ENCODE measurements around the gene FAM114A1. TPM values are rescaled to one million over a fixed set of nuclear protein-coding genes. Genes with fewer than 3 reads are reported as not detected.

FAM114A1 gene
- total and polyA plus RNA-seq, 2 experiments from 2014 or later: 13.0 to 14.5 TPM

GRCh38 chr4:38866973-38867477 is 581 bp upstream of the FAM114A1 start:
- peaks cover 18% of the 10 kb centered on the region for H3K4me1 ChIP-seq (ENCODE audit: insufficient read depth)
- peak overlapping the region; percentile 77 for H3K4me2 ChIP-seq
- ATAC-seq: no peak
- no peaks in the 10 kb centered on the region for H3K9me3 Mint-ChIP-seq
- DNase-seq (ENCODE audit: low spot score): no peak
- peak overlapping the region; percentile 84 for H2AFZ ChIP-seq
- peaks cover 14% of the 10 kb centered on the region for H3K4me1 Mint-ChIP-seq
- H3F3A ChIP-seq (replicated peaks; ENCODE audit: low read depth): no peaks in the 10 kb centered on the region
- no peaks in the 10 kb centered on the region for H3K79me2 ChIP-seq (replicated peaks; ENCODE audit: insufficient read depth)
- H3K27me3 Mint-ChIP-seq (ENCODE audit: insufficient read depth, low read depth, poor library complexity): peaks cover 7% of the 10 kb centered on the region
- H3K27me3 ChIP-seq (ENCODE audit: insufficient read depth): no peaks in the 10 kb centered on the region
- no peaks in the 10 kb centered on the region for H4K20me1 ChIP-seq (replicated peaks; ENCODE audit: insufficient read depth)
- H3K4me3 ChIP-seq: peak overlapping the region; percentile 73
- no peak overlapping the region for H3K27ac ChIP-seq (ENCODE audit: low read depth)
- H3K36me3 ChIP-seq (ENCODE audit: insufficient read depth): no peaks in the 10 kb centered on the region
- H3K4me3 Mint-ChIP-seq: peak overlapping the region; percentile 80
- H3K36me3 Mint-ChIP-seq (ENCODE audit: low read depth): no peaks in the 10 kb centered on the region
- H3K27ac Mint-ChIP-seq: no peak overlapping the region
- H3K9me2 ChIP-seq (ENCODE audit: insufficient read depth): no peaks in the 10 kb centered on the region
- TF ChIP-seq NANOG (IDR thresholded peaks at IDR 0.05; ENCODE audit: borderline replicate concordance) (no peak), EZH2 (IDR thresholded peaks at IDR 0.05; ENCODE audit: low read depth, unreplicated experiment) (no peak), CREB1 (CRISPR knock-in tag; IDR thresholded peaks at IDR 0.05; ENCODE audit: low read depth) (no peak), ZNF114 (CRISPR knock-in tag; IDR thresholded peaks at IDR 0.05) (no peak), ZNF462 (CRISPR knock-in tag; IDR thresholded peaks at IDR 0.05) (no peak), STAT1 (IDR thresholded peaks at IDR 0.05; ENCODE audit: unreplicated experiment) (no peak), EZH2phosphoT487 (IDR thresholded peaks at IDR 0.05; ENCODE audit: unreplicated experiment) (no peak), JUNB (IDR thresholded peaks at IDR 0.05; ENCODE audit: unreplicated experiment) (no peak), REST (IDR thresholded peaks at IDR 0.05; ENCODE audit: unreplicated experiment) (no peak), POLR2AphosphoS5 (IDR thresholded peaks at IDR 0.05; ENCODE audit: low read depth) (no peak), ZNF331 (CRISPR knock-in tag; IDR thresholded peaks at IDR 0.05; ENCODE audit: low read depth) (no peak)
- TF ChIP-seq, protein P1, sequence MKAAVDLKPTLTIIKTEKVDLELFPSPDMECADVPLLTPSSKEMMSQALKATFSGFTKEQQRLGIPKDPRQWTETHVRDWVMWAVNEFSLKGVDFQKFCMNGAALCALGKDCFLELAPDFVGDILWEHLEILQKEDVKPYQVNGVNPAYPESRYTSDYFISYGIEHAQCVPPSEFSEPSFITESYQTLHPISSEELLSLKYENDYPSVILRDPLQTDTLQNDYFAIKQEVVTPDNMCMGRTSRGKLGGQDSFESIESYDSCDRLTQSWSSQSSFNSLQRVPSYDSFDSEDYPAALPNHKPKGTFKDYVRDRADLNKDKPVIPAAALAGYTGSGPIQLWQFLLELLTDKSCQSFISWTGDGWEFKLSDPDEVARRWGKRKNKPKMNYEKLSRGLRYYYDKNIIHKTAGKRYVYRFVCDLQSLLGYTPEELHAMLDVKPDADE (IDR thresholded peaks at IDR 0.05): no peak
- TF ChIP-seq, protein P2, sequence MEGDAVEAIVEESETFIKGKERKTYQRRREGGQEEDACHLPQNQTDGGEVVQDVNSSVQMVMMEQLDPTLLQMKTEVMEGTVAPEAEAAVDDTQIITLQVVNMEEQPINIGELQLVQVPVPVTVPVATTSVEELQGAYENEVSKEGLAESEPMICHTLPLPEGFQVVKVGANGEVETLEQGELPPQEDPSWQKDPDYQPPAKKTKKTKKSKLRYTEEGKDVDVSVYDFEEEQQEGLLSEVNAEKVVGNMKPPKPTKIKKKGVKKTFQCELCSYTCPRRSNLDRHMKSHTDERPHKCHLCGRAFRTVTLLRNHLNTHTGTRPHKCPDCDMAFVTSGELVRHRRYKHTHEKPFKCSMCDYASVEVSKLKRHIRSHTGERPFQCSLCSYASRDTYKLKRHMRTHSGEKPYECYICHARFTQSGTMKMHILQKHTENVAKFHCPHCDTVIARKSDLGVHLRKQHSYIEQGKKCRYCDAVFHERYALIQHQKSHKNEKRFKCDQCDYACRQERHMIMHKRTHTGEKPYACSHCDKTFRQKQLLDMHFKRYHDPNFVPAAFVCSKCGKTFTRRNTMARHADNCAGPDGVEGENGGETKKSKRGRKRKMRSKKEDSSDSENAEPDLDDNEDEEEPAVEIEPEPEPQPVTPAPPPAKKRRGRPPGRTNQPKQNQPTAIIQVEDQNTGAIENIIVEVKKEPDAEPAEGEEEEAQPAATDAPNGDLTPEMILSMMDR (conservative IDR thresholded peaks at IDR 0.05; ENCODE audit: low read depth in 2 of 2): no peak

All from GM23338 (cell line).